IMR-90 (cell line): ENCODE data around the gene ALOXE3. TPM values are rescaled to one million over a fixed set of nuclear protein-coding genes. Genes with fewer than 3 reads are reported as not detected.

Source experiments
- ATAC-seq: fragments of 200-7000 bp; cut with Tn5 transposase; 2 replicates; pipeline ENCODE4 v1.9.1; 2020; ENCODE audit warnings: low read depth, mild to moderate bottlenecking, moderate library complexity
- BruUV-seq: library from RNA; stranded (reverse); fragments of 400-500 nt; replicated peaks from 2 replicates; lab custom pipeline; 2021; lab: Mats Ljungman, UMichigan
- CTCF ChIA-PET: fragments of 300-600 bp; formaldehyde crosslinking; extraction: SDS; loops from one replicate; lab custom pipeline; 2021; ENCODE audit warnings: antibody characterized with exemption; lab: Yijun Ruan, JAX
- POLR2A ChIA-PET: fragments of 300-600 bp; sonication (Branson Sonifier 250); formaldehyde crosslinking; loops from one replicate; lab custom pipeline; 2022; ENCODE audit warnings: antibody characterized with exemption; ENCODE audit not compliant: unreplicated experiment; lab: Charles Lee
- DNase-seq: peaks from one replicate; pipeline ENCODE4 v3.0.0; 2013
- H2AFZ ChIP-seq: replicated peaks from 2 replicates; pipeline ENCODE3; 2013; ENCODE audit warnings: low read length, mild to moderate bottlenecking; ENCODE audit not compliant: poor library complexity
- H2AK5ac ChIP-seq: 2 replicates; pipeline ENCODE4 v1.6.1; 2013; ENCODE audit warnings: low read depth, low read length, inconsistent platforms
- H2AK9ac ChIP-seq: replicated peaks from 2 replicates; pipeline ENCODE3; 2013; ENCODE audit warnings: mild to moderate bottlenecking, low read depth, low read length, moderate library complexity; ENCODE audit not compliant: poor library complexity
- H2BK120ac ChIP-seq: 2 replicates; pipeline ENCODE4 v1.6.1; 2013; ENCODE audit warnings: low read depth, low read length, inconsistent platforms
- H2BK15ac ChIP-seq: 3 replicates; pipeline ENCODE4 v1.6.1; 2013; ENCODE audit warnings: low read depth, low read length, inconsistent platforms
- H2BK20ac ChIP-seq: 2 replicates; pipeline ENCODE4 v1.6.1; 2013; ENCODE audit warnings: low read depth, mild to moderate bottlenecking, inconsistent platforms, low read length, moderate library complexity
- H2BK5ac ChIP-seq: 2 replicates; pipeline ENCODE4 v1.6.1; 2013; ENCODE audit warnings: mild to moderate bottlenecking, low read depth, low read length, inconsistent platforms; ENCODE audit not compliant: poor library complexity, severe bottlenecking
- H3K14ac ChIP-seq: replicated peaks from 2 replicates; pipeline ENCODE4 v1.6.1; 2013; ENCODE audit warnings: low read depth, low read length, inconsistent platforms
- H3K18ac ChIP-seq: 2 replicates; pipeline ENCODE4 v1.6.1; 2013; ENCODE audit warnings: low read depth, low read length, control low read depth
- H3K23ac ChIP-seq: 2 replicates; pipeline ENCODE4 v1.6.1; 2013; ENCODE audit warnings: low read depth, low read length, inconsistent platforms
- H3K27ac ChIP-seq: 2 replicates; pipeline ENCODE4 v1.5.1; 2013; ENCODE audit warnings: mild to moderate bottlenecking, control low read depth, low read length; ENCODE audit not compliant: insufficient read depth
- H3K27me3 ChIP-seq: 2 replicates; pipeline ENCODE4 v1.6.1; 2013; ENCODE audit warnings: low read length; ENCODE audit not compliant: control insufficient read depth, insufficient read depth
- H3K36me3 ChIP-seq: 2 replicates; pipeline ENCODE4 v1.6.1; 2013; ENCODE audit warnings: low read length, mixed read lengths; ENCODE audit not compliant: control insufficient read depth, insufficient read depth
- H3K4ac ChIP-seq: 2 replicates; pipeline ENCODE4 v1.6.1; 2013; ENCODE audit warnings: low read depth, low read length, inconsistent platforms
- H3K4me1 ChIP-seq: 2 replicates; pipeline ENCODE4 v1.6.1; 2013; ENCODE audit warnings: low read length, mixed read lengths; ENCODE audit not compliant: control insufficient read depth, insufficient read depth
- H3K4me2 ChIP-seq: 2 replicates; pipeline ENCODE4 v1.6.1; 2013; ENCODE audit warnings: low read depth, mild to moderate bottlenecking, control low read depth, low read length, moderate library complexity
- H3K4me3 ChIP-seq: 2 replicates; pipeline ENCODE4 v1.5.1; 2013; ENCODE audit warnings: low read depth, mild to moderate bottlenecking, control low read depth, low read length, moderate library complexity; ENCODE audit not compliant: insufficient read depth
- H3K56ac ChIP-seq: 2 replicates; pipeline ENCODE4 v1.6.1; 2013; ENCODE audit warnings: low read length, inconsistent platforms; ENCODE audit not compliant: insufficient read depth; ENCODE audit errors: extremely low read depth
- H3K79me1 ChIP-seq, 2 experiments: 2 replicates each; pipeline ENCODE4 v1.6.1; 2013; ENCODE audit warnings: low read length in 2 of 2, inconsistent platforms in 1 of 2, low read depth in 1 of 2
- H3K9ac ChIP-seq: 2 replicates; pipeline ENCODE4 v1.6.1; 2013; ENCODE audit warnings: low read depth, low read length, control low read depth
- H3K9me1 ChIP-seq: 2 replicates; pipeline ENCODE4 v1.6.1; 2013; ENCODE audit warnings: low read length, inconsistent platforms; ENCODE audit not compliant: insufficient read depth
- H3K9me3 ChIP-seq: 2 replicates; pipeline ENCODE4 v1.6.1; 2013; ENCODE audit warnings: low read length; ENCODE audit not compliant: control insufficient read depth, insufficient read depth
- H4K20me1 ChIP-seq: 2 replicates; pipeline ENCODE4 v1.6.1; 2013; ENCODE audit warnings: low read length, inconsistent platforms; ENCODE audit not compliant: insufficient read depth
- H4K5ac ChIP-seq: 2 replicates; pipeline ENCODE4 v1.6.1; 2013; ENCODE audit warnings: mild to moderate bottlenecking, low read depth, low read length, control low read depth
- H4K8ac ChIP-seq, 2 experiments: 2 replicates each; pipeline ENCODE4 v1.6.1; 2013; ENCODE audit warnings: low read depth in 2 of 2, low read length in 2 of 2, control low read depth in 1 of 2, inconsistent platforms in 1 of 2
- H4K91ac ChIP-seq: 2 replicates; pipeline ENCODE4 v1.6.1; 2013; ENCODE audit warnings: low read depth, low read length, inconsistent platforms; ENCODE audit not compliant: insufficient read depth
- CEBPB ChIP-seq: IDR thresholded peaks from 2 replicates; pipeline ENCODE4 v1.6.1; 2012; ENCODE audit warnings: low read depth, low read length, improper control_type of control experiment
- CTCF ChIP-seq: conservative IDR thresholded peaks from 2 replicates; pipeline ENCODE4 v1.5.1; 2012; ENCODE audit warnings: mild to moderate bottlenecking, low read depth, low read length, improper control_type of control experiment
- FOS ChIP-seq: fragments of 150-350 bp; IDR thresholded peaks from 2 replicates; pipeline ENCODE4 v1.6.1; 2016; ENCODE audit warnings: low read depth, low read length
- MAFK ChIP-seq: IDR thresholded peaks from 2 replicates; pipeline ENCODE4 v1.6.1; 2012; ENCODE audit warnings: low read depth, low read length, improper control_type of control experiment
- MAZ ChIP-seq: IDR thresholded peaks from 2 replicates; pipeline ENCODE4 v1.6.1; 2012; ENCODE audit warnings: low read depth, mild to moderate bottlenecking, low read length, improper control_type of control experiment, moderate library complexity, borderline replicate concordance
- RAD21 ChIP-seq: IDR thresholded peaks from 2 replicates; pipeline ENCODE4 v1.6.1; 2012; ENCODE audit warnings: low read length, improper control_type of control experiment
- RCOR1 ChIP-seq: IDR thresholded peaks from 2 replicates; pipeline ENCODE4 v1.6.1; 2012; ENCODE audit warnings: mild to moderate bottlenecking, low read length, improper control_type of control experiment; ENCODE audit not compliant: insufficient replicate concordance
- SMC3 ChIP-seq: fragments of 150-350 bp; IDR thresholded peaks from 2 replicates; pipeline ENCODE4 v1.6.1; 2016; ENCODE audit warnings: low read depth, mild to moderate bottlenecking, antibody characterized with exemption, low read length, moderate library complexity
- WGBS, 2 experiments: methylation state at CpG; one replicate each; pipeline versions ENCODE4 v1.1.5 to v1.1.7; 2013; ENCODE audit warnings: missing lambda C conversion rate in 2 of 2; ENCODE audit not compliant: insufficient read length in 1 of 2; ENCODE audit errors: extremely low coverage in 2 of 2; 5-methylcytosine and 5-hydroxymethylcytosine counted together
- dilution Hi-C: fragments of 300-500 bp; cut with HindIII; formaldehyde crosslinking; loops from one replicate; pipeline ENCODE4 v1.14.3; 2018; ENCODE audit warnings: low sequenced_read_pairs; ENCODE audit not compliant: unreplicated experiment
- in situ Hi-C: fragments of 300-500 bp; cut with MboI; formaldehyde crosslinking; loops from 3 replicates; pipeline ENCODE4 v1.14.3; 2019; ENCODE audit warnings: low sequenced_read_pairs, inconsistent platforms, mixed read lengths
- intact Hi-C: fragments of 100-400 bp; cut with micrococcal nuclease; formaldehyde crosslinking; loops from 2 replicates; pipeline ENCODE4 v1.10.0; 2022
- polyA plus RNA-seq, 3 experiments: library from polyadenylated mRNA; depleted of rRNA; stranded (reverse); fragments of >200 nt; gene quantifications; 2 replicates each; pipeline ENCODE4 v1.2.3, GENCODE V29; 2012; ENCODE audit warnings: low replicate concordance in 1 of 3
- total RNA-seq: library from RNA; depleted of rRNA; stranded (reverse); fragments of >200 nt; gene quantifications from 2 replicates; pipeline ENCODE4 v1.2.3, GENCODE V29; 2012

Gene ALOXE3
- total and polyA plus RNA-seq, 2 of the 4 experiments (the other 2 are of a cell fraction), result under 0.01 to 0.26 TPM

- H4K91ac ChIP-seq, result no peak overlapping the region
- no peaks in the 10 kb centered on the region for H3K36me3 ChIP-seq
- WGBS, 2 experiments, result 5% methylated on average over 12 of the region's 28 CpGs; no CpG with 5 or more reads in 1 of the 2 experiments
- H3K4me2 ChIP-seq, result no peak overlapping the region
- no peaks in the 10 kb centered on the region for H3K9me1 ChIP-seq
- H3K9ac ChIP-seq, result no peak overlapping the region
- no peak overlapping the region for H2AK5ac ChIP-seq
- no peak overlapping the region for H3K4ac ChIP-seq
- H4K5ac ChIP-seq, result no peak overlapping the region
- dilution Hi-C loops, result no loop called here
- in situ Hi-C loops, result loop anchor here (5.0 kb wide), 1 partner anchor 43 kb away; the partner anchor contains the start of gene ALOXE3
- no peak for TF ChIP-seq CEBPB
- peak; percentile 39; the same call in 1 of the 2 replicates for TF ChIP-seq SMC3
- no peak; the same call in 1 of the 2 replicates for TF ChIP-seq MAZ
- TF ChIP-seq RCOR1, result no peak
- TF ChIP-seq FOS, result no peak
- peak; percentile 80 for TF ChIP-seq CTCF
- no peak for TF ChIP-seq MAFK
- TF ChIP-seq RAD21, result peak; percentile 37
- H3K14ac ChIP-seq, result no peak overlapping the region
- H3K4me3 ChIP-seq, result no peak overlapping the region
- H4K20me1 ChIP-seq, result no peaks in the 10 kb centered on the region
- H3K79me1 ChIP-seq, result no peaks in the 10 kb centered on the region
- ChIA-PET POLR2A (no interaction called here), CTCF (interaction anchor here (1.1 to 1.8 kb wide), 6 partner anchors 10 to 83 kb away, joined by 3 to 16 read pairs (median 5); partner anchors contain the start of gene ALOXE3)
- H2AK9ac ChIP-seq, result no peak overlapping the region
- no peaks in the 10 kb centered on the region for H3K9me3 ChIP-seq
- intact Hi-C loops, result no loop called here
- H2BK15ac ChIP-seq, result no peak overlapping the region
- BruUV-seq, result no TSS peak
- no peak overlapping the region for H3K18ac ChIP-seq
- H2BK120ac ChIP-seq, result no peak overlapping the region
- no peak overlapping the region for H2BK20ac ChIP-seq
- H3K27me3 ChIP-seq, result peaks cover 82% of the 10 kb centered on the region
- ATAC-seq (peak; percentile 91), DNase-seq (peak; percentile 49)
- H2AFZ ChIP-seq, result peak overlapping the region; percentile 73
- H4K8ac ChIP-seq, result no peak overlapping the region
- H3K56ac ChIP-seq, result no peak overlapping the region
- H3K27ac ChIP-seq, result no peak overlapping the region
- no peak overlapping the region for H3K23ac ChIP-seq
- no peak overlapping the region for H2BK5ac ChIP-seq
- H3K4me1 ChIP-seq, result no peaks in the 10 kb centered on the region
These were observed 44.5 kb downstream of the ALOXE3 start for GRCh38 chr17:8073627-8074484.
